Ishikawa (cell line): ENCODE measurements around the gene OR4K5.

ENCODE experiments used
- CEBPB ChIP-seq: IDR thresholded peaks from 2 replicates; pipeline ENCODE4 v1.6.1; 2012
- EGR1 ChIP-seq: IDR thresholded peaks from 2 replicates; pipeline ENCODE4 v1.6.1; 2012
- EP300 ChIP-seq: IDR thresholded peaks from 2 replicates; pipeline ENCODE4 v1.6.1; 2012; ENCODE audit warnings: borderline replicate concordance
- MAX ChIP-seq: IDR thresholded peaks from 2 replicates; pipeline ENCODE4 v1.6.1; 2012
- TAF1 ChIP-seq: IDR thresholded peaks from 2 replicates; pipeline ENCODE4 v1.6.1; 2012; ENCODE audit warnings: low read depth, mild to moderate bottlenecking
- TCF12 ChIP-seq: IDR thresholded peaks from 2 replicates; pipeline ENCODE4 v1.6.1; 2012; ENCODE audit warnings: low read depth
- TEAD4 ChIP-seq: IDR thresholded peaks from 2 replicates; pipeline ENCODE4 v1.6.1; 2012
- USF1 ChIP-seq: IDR thresholded peaks from 2 replicates; pipeline ENCODE4 v1.6.1; 2012
- ZBTB7A ChIP-seq: IDR thresholded peaks from 2 replicates; pipeline ENCODE4 v1.6.1; 2012; ENCODE audit warnings: low read depth

DNA sequence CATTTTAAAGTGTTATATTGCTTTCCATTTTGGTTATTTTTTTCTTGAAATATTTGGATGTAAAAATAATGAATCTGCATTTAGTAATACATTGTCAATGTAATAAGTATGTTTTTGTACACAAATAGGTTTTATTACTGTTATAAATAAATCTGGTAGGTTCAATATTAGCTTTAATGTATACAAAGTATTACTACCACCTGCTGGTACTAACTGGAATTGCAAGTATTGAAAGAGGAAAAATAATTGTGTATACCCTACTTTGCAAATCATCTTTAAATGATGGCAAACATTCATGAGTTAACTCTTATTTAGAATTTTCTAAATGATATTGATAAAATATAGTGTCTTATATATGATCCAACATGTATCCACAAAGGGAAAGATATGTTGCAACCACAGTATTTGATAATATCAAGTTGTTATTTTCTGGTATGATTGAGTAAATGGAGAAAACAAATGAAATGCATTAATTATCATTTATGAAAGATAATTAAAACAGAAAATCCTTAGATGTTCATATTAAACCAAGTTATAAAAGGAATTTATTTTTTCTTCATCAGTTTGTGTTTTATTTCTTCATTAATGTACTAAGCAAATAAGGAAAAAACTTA, 42.3 kb upstream of the OR4K5 start:
- TF ChIP-seq TEAD4 (no peak), TAF1 (no peak), EGR1 (no peak), USF1 (no peak), EP300 (no peak), TCF12 (no peak), CEBPB (no peak), MAX (no peak), ZBTB7A (no peak)
